Activated T-cell treated with anti-CD3 and anti-CD28 coated beads for 4 hours (primary cell): Measurements from ENCODE around the gene GLRX5.

Experiments
- DNase-seq: peaks from one replicate; pipeline ENCODE4 v3.0.0-alpha.2; 2020

The GLRX5 gene

GRCh38 chr14:95537298-95538089 is 2.6 kb downstream of the GLRX5 start:
- DNase-seq: no peak

DNA sequence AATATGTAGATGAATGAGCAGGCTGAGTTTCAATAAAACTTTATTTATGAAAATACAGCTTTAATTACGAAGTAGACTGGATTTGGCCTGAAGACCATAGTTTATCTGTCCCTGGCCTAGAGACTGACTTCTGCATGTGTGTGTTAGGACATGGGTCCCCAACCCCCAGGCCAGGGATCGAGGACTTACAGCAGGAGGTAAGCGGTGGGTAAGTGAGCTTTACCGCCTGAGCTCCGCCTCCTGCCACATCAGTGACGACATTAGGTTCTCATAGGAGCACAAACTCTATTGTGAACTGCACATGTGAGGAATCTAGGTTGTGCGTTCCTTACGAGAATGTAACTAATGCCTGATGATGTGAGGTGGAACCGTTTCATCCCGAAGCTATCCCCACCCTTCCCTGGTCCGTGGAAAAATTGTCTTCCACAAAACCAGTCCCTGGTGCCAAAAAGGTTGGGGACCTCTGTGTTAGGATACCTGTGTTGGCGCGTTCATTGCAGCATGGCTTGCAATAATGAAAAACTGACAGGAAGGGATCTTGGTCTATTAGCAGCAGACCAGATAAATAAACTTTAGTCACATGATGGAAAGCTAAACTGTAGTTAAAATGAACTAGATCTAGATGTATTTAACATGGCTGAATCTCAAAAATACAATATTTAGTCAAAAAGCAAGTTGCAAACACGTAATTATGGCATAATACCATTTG is 4.1 kb downstream of the GLRX5 start:
- DNase-seq: no peak

DNA sequence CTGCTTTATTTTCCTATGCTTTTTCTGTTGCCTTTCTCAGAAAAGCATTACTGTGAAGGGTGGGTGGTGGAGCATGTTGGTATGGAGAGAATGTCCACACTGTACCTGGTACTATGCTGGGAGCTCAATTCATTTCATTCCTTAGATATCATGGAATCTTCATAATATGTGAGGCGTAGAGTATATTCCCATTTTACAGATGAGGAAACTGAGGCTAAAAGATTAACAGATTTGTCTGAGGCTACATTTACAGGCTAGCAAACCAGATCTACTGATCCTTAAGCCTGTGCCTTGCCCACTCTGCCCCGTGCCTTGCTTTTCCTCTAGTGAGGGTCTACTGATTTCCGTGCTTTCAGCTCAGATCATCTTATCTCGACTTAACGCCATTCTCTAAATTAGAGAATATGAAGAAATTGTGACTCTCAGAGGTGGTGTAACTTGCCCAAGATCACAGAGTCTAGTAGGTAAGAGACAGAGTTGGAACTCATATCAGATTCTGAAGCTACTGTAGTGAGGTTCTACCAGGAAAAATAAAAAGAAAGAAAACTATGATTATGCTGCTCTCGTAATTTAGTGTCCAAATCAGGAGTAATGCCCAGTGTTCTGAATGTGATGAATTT is 5.5 kb downstream of the GLRX5 start:
- DNase-seq: no peak

DNA sequence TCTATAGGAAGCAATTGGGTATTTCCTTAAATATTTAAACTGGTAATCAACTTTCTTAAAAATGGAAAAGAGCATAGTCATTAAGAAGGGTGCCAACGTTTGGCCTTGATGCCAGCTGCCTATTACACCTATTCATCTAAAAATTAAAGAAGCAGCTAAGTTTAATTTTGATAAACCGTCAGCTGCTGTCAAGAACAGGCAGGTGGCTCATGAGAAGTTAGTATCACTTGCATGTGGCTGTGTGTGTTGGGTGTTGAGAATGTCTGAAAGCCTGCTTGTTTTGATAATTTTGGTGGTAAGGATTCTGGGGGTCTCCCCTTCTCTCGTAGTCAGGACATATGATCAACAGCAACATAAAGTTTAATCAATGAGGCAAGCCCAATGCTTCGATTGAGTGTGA is 6.5 kb downstream of the GLRX5 start:
- no peak for DNase-seq

DNA sequence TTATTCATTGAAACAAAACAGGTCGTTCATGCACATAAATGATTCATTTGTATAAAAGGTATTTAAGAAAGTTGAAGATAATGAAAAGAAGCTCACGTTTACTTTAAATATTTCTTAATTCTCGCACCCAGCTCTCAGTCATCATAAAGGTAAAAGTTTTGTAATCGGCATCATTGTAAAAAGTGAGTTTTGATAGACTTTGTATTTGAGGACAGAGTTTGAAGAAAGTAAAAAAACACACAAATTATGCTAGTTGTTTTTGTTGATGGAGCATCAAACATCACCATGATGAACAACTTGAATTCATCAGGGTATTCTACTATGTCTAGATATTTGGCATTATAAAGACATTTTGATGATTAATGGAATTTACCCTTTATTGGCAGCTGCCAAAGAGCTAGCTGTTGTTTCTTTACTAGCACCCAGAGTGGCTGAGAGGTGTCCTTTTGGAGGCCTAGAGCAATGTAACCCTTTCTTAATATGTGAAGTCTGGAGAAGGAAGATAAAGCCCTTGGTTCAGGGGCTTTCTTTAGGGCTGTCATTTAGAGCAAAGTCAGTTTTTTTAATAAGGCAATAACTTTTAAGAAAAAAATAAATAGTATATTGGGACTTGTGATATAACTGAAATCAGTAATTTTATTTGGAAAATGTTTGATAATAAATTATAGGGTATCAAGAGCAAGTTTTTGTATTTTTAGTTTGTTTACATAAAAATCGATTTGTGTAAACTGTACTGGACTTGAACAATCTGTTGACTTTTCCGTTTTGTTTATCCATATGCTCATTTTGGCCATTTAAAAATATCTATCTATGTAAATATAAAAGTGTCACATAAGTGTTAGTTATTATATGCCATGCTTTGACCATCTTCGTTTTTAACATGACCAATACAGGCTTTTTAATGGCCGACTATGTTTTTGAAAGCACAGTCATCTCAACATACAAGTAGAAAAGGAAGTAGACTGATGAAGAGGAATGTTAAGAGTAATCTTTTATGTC is 7.4 kb downstream of the GLRX5 start:
- DNase-seq: no peak

GRCh38 chr14:95543021-95543420 is 8.2 kb downstream of the GLRX5 start:
- DNase-seq: no peak

- DNase-seq: no peak
Observed at GRCh38 chr14:95544588-95544987, 9.7 kb downstream of the GLRX5 start.

DNA sequence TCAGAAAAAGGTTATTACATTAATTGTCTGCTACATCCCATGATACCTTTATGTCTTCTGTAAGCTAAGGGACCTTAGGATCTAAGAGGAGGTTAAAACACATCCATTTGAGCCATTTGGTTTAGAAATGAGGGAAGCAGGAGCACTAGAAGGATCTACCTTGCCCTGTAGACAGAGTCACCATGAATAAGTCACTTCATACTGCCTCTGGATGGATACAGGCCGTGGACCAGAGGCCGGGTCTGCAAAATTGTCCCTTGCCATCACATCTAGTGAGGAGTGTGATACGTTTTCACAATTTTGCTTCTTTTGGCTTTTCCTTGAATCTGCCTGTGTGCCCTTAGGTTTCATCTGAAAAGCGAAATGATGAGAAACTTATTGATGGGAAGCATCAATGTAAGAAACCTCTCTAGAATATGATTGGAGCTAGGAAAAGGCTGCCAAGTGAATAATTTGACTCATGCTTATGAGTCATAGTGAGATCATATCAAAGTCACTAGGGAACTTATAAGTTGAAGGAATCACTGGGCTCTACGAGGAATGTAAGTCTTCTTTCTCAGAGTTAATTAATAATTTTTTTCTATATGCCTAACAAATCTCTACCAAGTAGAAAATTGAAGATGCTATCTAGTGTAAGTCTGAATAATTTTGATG is 10.8 kb downstream of the GLRX5 start:
- no peak for DNase-seq

GRCh38 chr14:95547272-95547625 is 12.4 kb downstream of the GLRX5 start:
- DNase-seq: no peak

- no peak for DNase-seq
Observed at GRCh38 chr14:95547626-95548327, 12.9 kb downstream of the GLRX5 start.

GRCh38 chr14:95548328-95548929 is 13.6 kb downstream of the GLRX5 start:
- no peak for DNase-seq

- no peak for DNase-seq
Observed at GRCh38 chr14:95549656-95550585, 15.1 kb downstream of the GLRX5 start.

GRCh38 chr14:95551435-95551834 is 16.6 kb downstream of the GLRX5 start:
- no peak for DNase-seq

GRCh38 chr14:95553141-95553540 is 18.3 kb downstream of the GLRX5 start:
- DNase-seq: no peak

- no peak for DNase-seq
Observed at GRCh38 chr14:95555053-95555452, 20.2 kb downstream of the GLRX5 start.

DNA sequence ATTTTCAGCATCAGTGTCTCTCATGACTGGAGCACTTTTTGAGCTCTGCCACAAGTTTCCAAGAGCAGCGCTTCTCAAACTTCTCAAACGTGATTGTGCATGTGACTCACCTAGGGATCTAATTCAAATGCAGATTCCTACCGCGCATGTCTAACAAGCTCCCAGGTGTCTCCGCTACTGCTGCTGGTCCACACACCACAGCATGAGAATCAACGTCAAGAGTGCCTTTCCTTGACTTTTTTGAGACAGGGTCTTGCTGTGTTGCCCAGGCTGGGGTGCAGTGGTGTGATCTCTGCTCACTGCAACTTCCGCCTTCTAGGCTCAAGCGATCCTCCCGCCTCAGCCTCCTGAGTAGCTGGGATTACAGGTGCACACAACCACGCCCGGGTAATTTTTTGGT is 22.4 kb downstream of the GLRX5 start:
- no peak for DNase-seq

- no peak for DNase-seq
Observed at GRCh38 chr14:95557832-95558231, 23.0 kb downstream of the GLRX5 start.

- DNase-seq: no peak
Observed at GRCh38 chr14:95559203-95559602, 24.4 kb downstream of the GLRX5 start.

- peak; percentile 84 for DNase-seq
Observed at GRCh38 chr14:95561001-95561412, 26.2 kb downstream of the GLRX5 start.
